Effector memory CD4-positive, alpha-beta T cell (primary cell): ENCODE data around the gene PSMF1.

Experiments used
- DNase-seq, 3 donors: peaks; one replicate each; pipeline ENCODE4 v3.0.0-alpha.2; 2020
- H3K27ac ChIP-seq: 2 replicates; pipeline ENCODE4 v1.7.0; 2013; ENCODE audit warnings: mild to moderate bottlenecking, low read length, moderate library complexity; ENCODE audit not compliant: insufficient read depth, poor library complexity, severe bottlenecking
- H3K27me3 ChIP-seq: replicated peaks from 2 replicates; pipeline ENCODE4 v1.7.0; 2013; ENCODE audit warnings: mild to moderate bottlenecking, low read length; ENCODE audit not compliant: insufficient read depth, control insufficient read depth, poor library complexity, severe bottlenecking
- H3K36me3 ChIP-seq: 2 replicates; pipeline ENCODE4 v1.7.0; 2013; ENCODE audit warnings: mild to moderate bottlenecking, low read length, moderate library complexity; ENCODE audit not compliant: control insufficient read depth, insufficient read depth
- H3K4me1 ChIP-seq: 2 replicates; pipeline ENCODE4 v1.7.0; 2013; ENCODE audit warnings: low read length, mild to moderate bottlenecking; ENCODE audit not compliant: control insufficient read depth, insufficient read depth, poor library complexity, severe bottlenecking
- H3K4me3 ChIP-seq: 2 replicates; pipeline ENCODE4 v1.7.0; 2013; ENCODE audit warnings: low read length, low read depth, mild to moderate bottlenecking; ENCODE audit not compliant: insufficient read depth, poor library complexity, severe bottlenecking
- H3K9me3 ChIP-seq: 2 replicates; pipeline ENCODE4 v1.7.0; 2013; ENCODE audit warnings: mild to moderate bottlenecking, low read length, moderate library complexity; ENCODE audit not compliant: control insufficient read depth

Gene PSMF1

DNA sequence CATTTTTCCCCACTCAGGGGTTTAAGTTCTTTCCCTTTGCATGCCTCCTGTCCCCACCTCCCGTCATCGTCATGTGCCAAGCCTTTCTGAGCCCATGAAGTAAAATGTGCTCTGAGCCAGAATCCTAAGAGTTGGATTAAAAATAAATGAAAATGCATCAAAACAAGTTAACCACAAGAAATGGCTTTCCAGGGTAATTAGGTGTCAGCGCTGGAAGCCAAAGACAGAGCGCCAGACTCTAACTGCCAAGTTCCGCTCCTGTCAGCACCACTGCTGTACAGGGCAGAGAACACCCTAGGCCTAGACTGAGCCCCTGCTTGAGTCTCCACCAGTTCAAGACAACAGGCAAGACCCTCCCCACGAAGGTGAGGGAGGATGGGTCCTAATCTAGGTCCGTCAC lies 79.4 kb downstream of the PSMF1 start:
- Histone ChIP-seq H3K27me3 (no peaks in the 10 kb centered on the region), H3K36me3 (no peaks in the 10 kb centered on the region), H3K27ac (no peak overlapping the region), H3K4me3 (no peak overlapping the region), H3K4me1 (no peaks in the 10 kb centered on the region), H3K9me3 (no peaks in the 10 kb centered on the region)
- no peak for DNase-seq

DNA sequence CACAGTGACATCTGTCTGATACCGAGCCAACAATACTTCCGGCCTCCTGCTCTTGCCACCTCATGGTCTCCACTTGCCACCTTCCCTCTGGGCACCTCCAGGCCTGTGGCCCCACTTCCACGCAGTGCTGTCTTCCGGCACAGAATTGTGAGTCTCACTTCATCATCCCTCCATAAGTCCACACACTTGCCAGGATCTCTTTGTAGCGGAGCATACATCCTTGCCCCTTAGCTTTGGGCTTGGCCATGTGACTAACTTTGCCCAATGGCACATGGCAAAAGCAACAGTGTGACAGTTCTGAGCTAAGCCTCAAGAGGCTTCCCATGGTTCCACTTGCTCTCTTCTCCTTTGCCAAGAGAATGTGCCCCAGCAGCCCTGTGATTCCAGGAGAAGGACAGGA lies 80.3 kb downstream of the PSMF1 start:
- Histone ChIP-seq H3K27me3 (no peaks in the 10 kb centered on the region), H3K4me3 (no peak overlapping the region), H3K36me3 (no peaks in the 10 kb centered on the region), H3K4me1 (no peaks in the 10 kb centered on the region), H3K9me3 (no peaks in the 10 kb centered on the region), H3K27ac (no peak overlapping the region)
- DNase-seq, result no peak

DNA sequence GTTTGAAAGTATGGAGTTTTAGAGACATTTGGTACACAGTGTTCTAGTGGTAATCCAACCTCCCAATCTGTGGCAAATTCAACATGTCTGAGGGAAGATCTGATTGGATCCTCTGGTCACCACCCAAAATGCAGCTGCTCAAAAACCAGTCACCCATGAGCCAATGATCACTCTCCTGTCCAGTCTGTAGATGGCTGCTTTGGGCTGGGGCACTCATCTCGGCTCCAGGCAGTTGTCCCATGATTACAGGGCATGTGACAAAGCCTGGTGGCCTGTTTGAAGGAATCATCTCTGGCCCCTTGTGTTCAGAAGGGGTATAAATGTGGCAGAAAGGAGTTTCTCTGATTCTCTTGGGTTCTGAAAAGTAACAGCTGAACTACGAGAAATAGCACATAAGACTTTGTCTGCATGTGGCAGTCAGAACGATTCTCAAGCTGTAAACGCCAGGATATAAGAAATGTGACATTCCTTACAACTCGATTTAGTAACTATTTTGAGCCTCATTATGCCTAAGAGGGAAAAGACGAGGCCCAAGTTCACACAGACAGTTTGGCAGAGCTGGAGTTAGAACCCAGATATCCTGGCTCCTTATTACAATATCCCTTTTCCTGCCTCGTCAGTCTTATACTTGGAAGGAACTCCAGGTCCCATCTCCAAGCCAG lies 80.9 kb downstream of the PSMF1 start:
- no peaks in the 10 kb centered on the region for H3K27me3 ChIP-seq
- no peak overlapping the region for H3K4me3 ChIP-seq
- H3K27ac ChIP-seq, result no peak overlapping the region
- H3K36me3 ChIP-seq, result no peaks in the 10 kb centered on the region
- no peaks in the 10 kb centered on the region for H3K4me1 ChIP-seq
- H3K9me3 ChIP-seq, result no peaks in the 10 kb centered on the region
- no peak for DNase-seq

DNA sequence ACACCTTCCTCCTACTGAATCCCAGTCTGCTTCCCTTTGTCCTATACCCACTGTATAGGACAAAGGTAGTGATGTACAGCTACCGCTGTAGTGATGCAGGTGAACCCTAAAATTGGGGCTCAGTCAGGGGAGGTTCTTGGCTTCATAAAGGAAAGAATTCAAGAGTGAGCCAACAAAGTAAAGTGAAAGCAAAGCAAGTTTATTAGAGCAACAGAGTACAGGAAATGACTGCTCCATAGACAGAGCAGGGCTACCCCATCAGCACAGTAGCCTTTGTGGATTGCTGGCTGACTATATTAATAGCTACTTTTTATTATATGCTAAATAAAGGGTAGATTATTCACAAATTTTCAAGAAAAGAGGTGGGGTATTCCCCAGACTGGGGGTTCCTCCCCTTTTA lies 81.6 kb downstream of the PSMF1 start:
- Histone ChIP-seq H3K36me3 (no peaks in the 10 kb centered on the region), H3K27me3 (no peaks in the 10 kb centered on the region), H3K27ac (no peak overlapping the region), H3K9me3 (no peaks in the 10 kb centered on the region), H3K4me3 (no peak overlapping the region), H3K4me1 (no peaks in the 10 kb centered on the region)
- no peak for DNase-seq

DNA sequence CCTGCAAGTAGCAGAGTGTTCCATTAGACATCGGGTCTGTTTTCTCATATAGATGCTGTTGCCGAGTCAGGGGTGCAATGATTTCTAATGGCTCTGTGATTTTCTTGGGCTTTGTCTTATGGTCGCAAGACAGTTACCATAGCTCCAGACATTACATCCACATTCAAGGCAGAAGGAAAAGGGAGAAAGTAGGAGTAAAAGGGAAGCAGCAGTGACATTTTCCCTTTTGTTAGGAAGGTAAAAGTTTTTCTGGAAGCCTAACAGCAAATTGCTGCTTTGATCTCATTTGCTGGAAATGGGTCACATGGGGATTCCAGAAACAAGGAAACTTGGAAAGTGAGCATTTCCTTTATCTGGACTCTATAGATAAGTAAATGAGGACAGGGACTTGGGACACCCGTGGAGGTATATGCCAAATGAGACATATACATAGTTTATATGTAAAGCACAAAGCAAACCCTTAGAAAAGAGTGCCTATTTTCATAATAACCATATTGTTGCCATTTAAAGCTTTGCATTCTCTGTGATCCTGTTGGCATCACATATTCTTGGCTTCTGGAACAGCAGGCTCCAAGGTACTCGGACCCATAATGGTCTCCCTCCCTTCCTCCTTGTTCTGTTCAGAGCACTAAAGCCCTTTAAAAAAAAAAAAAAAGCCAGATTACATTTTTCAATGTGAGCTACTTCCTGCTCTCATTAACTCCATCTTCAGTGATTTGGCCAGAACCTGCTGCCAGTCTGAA lies 84.5 kb downstream of the PSMF1 start, which contains the start of gene C20orf202:
TSS of gene C20orf202 (plus strand) at position 693 of the 743 bp plus-strand sequence. CDS start 132 bp downstream, outside the sequence.
- no peak within 1 kb of the TSS for H3K4me3 ChIP-seq
- no peak for DNase-seq
- H3K9me3 ChIP-seq, result no peaks in the 10 kb centered on the region
- H3K27ac ChIP-seq, result no peak within 1 kb of the TSS
- no peaks in the 10 kb centered on the region for H3K27me3 ChIP-seq
- no peaks in the 10 kb centered on the region for H3K4me1 ChIP-seq
- H3K36me3 ChIP-seq, result no peaks in the 10 kb centered on the region

DNA sequence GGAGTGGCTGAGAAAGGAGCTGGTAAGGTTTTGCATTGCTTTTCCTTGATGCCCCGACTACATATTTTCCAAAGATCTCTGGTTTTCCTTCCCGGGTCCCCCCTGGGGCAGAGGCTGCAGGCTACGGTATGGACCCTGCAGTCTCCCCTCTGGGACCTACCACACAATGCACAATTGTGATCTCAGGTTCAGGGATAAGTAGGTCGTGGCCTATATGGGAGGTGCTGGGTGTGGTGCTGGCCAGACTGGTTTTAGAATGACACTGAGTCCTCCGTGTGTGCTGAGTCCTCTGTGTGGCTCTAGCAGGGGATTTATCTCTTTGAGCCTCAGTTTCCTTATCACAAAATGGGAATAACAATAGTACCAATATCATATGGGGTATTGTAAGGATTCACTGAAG lies 85.2 kb downstream of the PSMF1 start:
- no peaks in the 10 kb centered on the region for H3K9me3 ChIP-seq
- H3K27ac ChIP-seq, result no peak overlapping the region
- DNase-seq, result no peak
- no peak overlapping the region for H3K4me3 ChIP-seq
- no peaks in the 10 kb centered on the region for H3K27me3 ChIP-seq
- no peaks in the 10 kb centered on the region for H3K36me3 ChIP-seq
- H3K4me1 ChIP-seq, result no peaks in the 10 kb centered on the region

DNA sequence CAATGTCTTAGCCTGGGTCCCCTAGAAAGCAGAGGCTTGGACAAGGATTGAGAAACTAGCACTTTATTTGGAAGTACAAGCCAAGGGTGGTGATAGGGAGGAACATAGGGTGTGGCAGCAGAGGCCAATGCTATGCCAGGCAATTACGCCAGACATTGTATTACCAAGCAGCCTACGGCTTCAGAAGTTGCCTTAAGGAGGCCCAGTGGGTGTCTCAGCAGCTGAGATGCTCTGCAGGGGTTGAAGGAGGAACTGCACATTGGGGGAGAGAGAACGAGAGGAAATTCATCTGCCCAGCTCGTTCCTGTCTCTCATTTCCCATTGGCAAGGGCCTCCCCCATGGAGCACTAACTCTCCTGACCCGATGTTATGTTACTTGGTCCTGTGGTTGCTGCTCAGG lies 85.7 kb downstream of the PSMF1 start:
- DNase-seq, result no peak
- no peaks in the 10 kb centered on the region for H3K9me3 ChIP-seq
- H3K27ac ChIP-seq, result no peak overlapping the region
- H3K4me3 ChIP-seq, result no peak overlapping the region
- no peaks in the 10 kb centered on the region for H3K27me3 ChIP-seq
- H3K4me1 ChIP-seq, result no peaks in the 10 kb centered on the region
- no peaks in the 10 kb centered on the region for H3K36me3 ChIP-seq

DNA sequence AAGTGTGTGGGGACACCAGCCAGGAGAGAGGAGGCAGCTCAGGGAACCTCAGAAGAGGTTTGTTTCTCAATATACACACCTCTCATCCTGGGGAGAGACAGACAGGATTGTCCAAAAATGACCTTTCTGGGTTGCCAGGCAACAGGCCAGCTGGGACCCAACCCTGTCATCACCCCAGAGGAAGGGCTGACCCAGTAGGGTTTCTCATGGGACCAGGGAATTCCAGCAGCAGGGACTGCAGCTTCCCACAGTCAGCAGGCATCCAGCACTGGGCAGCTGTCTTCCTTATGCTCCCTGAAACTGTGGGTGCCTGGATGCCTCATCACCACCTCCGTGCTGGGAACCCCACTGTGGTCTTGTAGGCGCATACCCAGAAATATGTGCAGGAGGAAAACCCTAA lies 86.2 kb downstream of the PSMF1 start:
- no peaks in the 10 kb centered on the region for H3K4me1 ChIP-seq
- H3K4me3 ChIP-seq, result no peak overlapping the region

DNA sequence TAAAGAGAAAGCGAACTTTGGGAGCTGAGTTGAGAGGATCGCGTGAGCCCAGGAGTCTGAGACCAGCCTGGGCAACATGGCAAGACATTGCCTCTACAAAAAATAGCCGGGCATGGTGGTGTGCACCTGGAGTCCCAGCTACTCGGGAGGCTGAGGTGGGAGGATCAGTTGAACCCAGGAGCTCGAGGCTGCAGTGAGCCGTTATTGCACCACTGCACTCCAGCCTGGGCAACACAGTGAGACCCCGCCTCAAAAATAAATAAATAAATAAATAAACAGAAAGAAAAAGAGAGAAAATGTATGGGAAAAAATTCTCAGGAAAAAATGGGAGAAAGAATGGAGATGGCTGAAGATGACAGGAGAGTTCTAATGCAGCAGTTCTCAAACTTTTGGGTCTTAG lies 87.4 kb downstream of the PSMF1 start:
- no peaks in the 10 kb centered on the region for H3K36me3 ChIP-seq
- DNase-seq, result no peak
- H3K4me3 ChIP-seq, result no peak overlapping the region
- no peaks in the 10 kb centered on the region for H3K27me3 ChIP-seq
- no peaks in the 10 kb centered on the region for H3K4me1 ChIP-seq
- H3K27ac ChIP-seq, result no peak overlapping the region
- H3K9me3 ChIP-seq, result no peaks in the 10 kb centered on the region

More for the DNA sequence above, 86.2 kb downstream of the PSMF1 start:
- Histone ChIP-seq H3K27me3 (no peaks in the 10 kb centered on the region), H3K9me3 (no peaks in the 10 kb centered on the region), H3K27ac (no peak overlapping the region), H3K36me3 (no peaks in the 10 kb centered on the region)
- DNase-seq, result no peak

DNA sequence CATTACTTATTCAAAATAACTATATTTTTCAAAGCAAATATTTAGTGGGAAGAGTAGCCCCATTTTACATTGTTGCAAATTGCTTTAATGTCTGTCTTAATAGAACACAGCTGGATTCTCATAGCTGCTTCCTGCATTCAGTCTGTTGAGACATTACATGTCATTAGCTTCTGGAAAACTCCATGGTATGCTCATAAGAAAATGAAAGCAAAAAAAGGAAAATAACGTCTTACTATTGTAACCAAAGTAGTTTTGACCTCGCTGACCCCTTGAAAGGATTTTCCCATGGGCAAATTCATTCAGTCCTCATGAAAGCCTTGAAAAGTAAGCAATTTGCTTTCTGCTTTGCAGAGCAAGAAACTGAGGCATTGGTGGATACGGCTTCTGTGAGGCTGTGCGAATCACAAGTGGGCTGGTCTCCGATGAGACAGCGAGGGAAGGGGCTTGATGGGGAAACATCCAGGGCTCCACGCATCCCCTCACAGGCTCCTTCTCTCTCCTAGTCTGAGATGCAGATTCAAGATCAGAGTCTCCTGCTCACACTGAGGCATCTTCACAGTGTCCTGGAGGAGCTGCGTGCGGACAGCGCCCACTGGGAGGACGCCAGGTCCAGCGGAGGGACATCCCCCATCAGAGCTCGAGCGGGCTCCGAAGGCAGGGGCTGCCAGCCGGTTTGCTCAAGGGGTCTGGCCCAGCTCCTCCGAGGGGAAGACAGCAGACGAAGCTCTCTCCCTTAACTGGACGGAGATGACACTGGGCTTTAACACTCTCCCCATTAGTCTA lies 88.2 kb downstream of the PSMF1 start:
- H3K9me3 ChIP-seq, result no peaks in the 10 kb centered on the region
- H3K4me1 ChIP-seq, result no peaks in the 10 kb centered on the region
- no peak for DNase-seq
- H3K27me3 ChIP-seq, result no peaks in the 10 kb centered on the region
- no peak overlapping the region for H3K4me3 ChIP-seq
- no peaks in the 10 kb centered on the region for H3K36me3 ChIP-seq
- no peak overlapping the region for H3K27ac ChIP-seq
